K562 (cell line): Measurements from ENCODE around the gene GNL3. TPM values are rescaled to one million over a fixed set of nuclear protein-coding genes. Genes with fewer than 3 reads are reported as not detected.
A peak's percentile ranks its signal among the peaks of the same experiment; 100 is the strongest.

ENCODE experiments used
- BRCA1 ChIP-seq, 2 experiments: fragments of 450-650 bp in 1 of 2; sonication (generic) in 1 of 2; formaldehyde crosslinking in 1 of 2; IDR thresholded peaks; 2 replicates each; pipeline versions ENCODE4 v1.5.0 to v1.6.1; 2017 to 2020; ENCODE audit warnings: mild to moderate bottlenecking in 1 of 2, missing genetic modification reagents in 1 of 2
- C11orf30 ChIP-seq: fragments of 450-650 bp; IDR thresholded peaks from 2 replicates; pipeline ENCODE4 v1.6.1; 2016; ENCODE audit warnings: low read depth, mild to moderate bottlenecking
- CEBPG ChIP-seq, 3 experiments: fragments of 200-800 bp in 1 of 3; sonication (Bioruptor generic) in 1 of 3; sonication (generic) in 1 of 3; formaldehyde crosslinking in 1 of 3; IDR thresholded peaks in 2 of 3; conservative IDR thresholded peaks in 1 of 3; 2 replicates each; pipeline versions ENCODE4 v1.6.1 to v1.8.0; 2016 to 2022; ENCODE audit warnings: missing compliant biosample characterization in 2 of 3, missing genetic modification characterization in 2 of 3, mild to moderate bottlenecking in 1 of 3, missing genetic modification reagents in 1 of 3
- FOXK2 ChIP-seq, 2 experiments: fragments of 450-650 bp; IDR thresholded peaks in 1 of 2; conservative IDR thresholded peaks in 1 of 2; 2 replicates each; pipeline ENCODE4 v1.6.1; 2016; ENCODE audit warnings: low read depth in 2 of 2, mild to moderate bottlenecking in 1 of 2
- MCM5 ChIP-seq: fragments of 450-650 bp; IDR thresholded peaks from 2 replicates; pipeline ENCODE4 v1.6.1; 2016; ENCODE audit warnings: low read depth
- MTA2 ChIP-seq: fragments of 450-650 bp; IDR thresholded peaks from 2 replicates; pipeline ENCODE4 v1.6.1; 2016; ENCODE audit warnings: low read depth
- NCOR1 ChIP-seq: fragments of 450-650 bp; IDR thresholded peaks from 2 replicates; pipeline ENCODE4 v1.6.1; 2016; ENCODE audit warnings: mild to moderate bottlenecking, moderate library complexity
- POLR2AphosphoS5 ChIP-seq: IDR thresholded peaks from 2 replicates; pipeline ENCODE4 v1.6.1; 2011; ENCODE audit warnings: mild to moderate bottlenecking, low read depth, low read length, moderate library complexity; ENCODE audit not compliant: control insufficient read depth, insufficient read depth
- RBBP5 ChIP-seq: fragments of 200-600 bp; sonication (generic); IDR thresholded peaks from 2 replicates; pipeline ENCODE4 v1.6.1; 2012; ENCODE audit warnings: borderline replicate concordance, mild to moderate bottlenecking, low read length, control low read depth, inconsistent platforms; ENCODE audit not compliant: insufficient read depth, poor library complexity, severe bottlenecking
- TFAM ChIP-seq: fragments of 250-450 bp; sonication (Bioruptor Pico); conservative IDR thresholded peaks from 2 replicates; pipeline ENCODE4 v1.5.0; 2021; ENCODE audit warnings: mild to moderate bottlenecking, moderate library complexity
- ZC3H4 ChIP-seq: sonication (generic); formaldehyde crosslinking; IDR thresholded peaks from 2 replicates; pipeline ENCODE4 v1.9.0; 2021; ENCODE audit warnings: missing genetic modification reagents, borderline replicate concordance
- ZNF174 ChIP-seq: fragments of 250-450 bp; sonication (Bioruptor Pico); IDR thresholded peaks from 2 replicates; pipeline ENCODE4 v1.4.0; 2020; ENCODE audit warnings: mild to moderate bottlenecking
- polyA plus RNA-seq, 8 experiments: library from polyadenylated mRNA; depleted of rRNA in 4 of 8; stranded (reverse) in 5 of 8; unstranded in 3 of 8; fragments of >200 nt; fragmentation: Nextera tagmentation in 2 of 8; fragmentation: Illumina TruSeq in 1 of 8; extraction: Ambion mirVana in 2 of 8; extraction: Trizol in 1 of 8; gene quantifications; 2 replicates each; pipeline versions ENCODE4 v1.2.1 to v1.2.3, GENCODE V29; 2011 to 2014; ENCODE audit warnings: inconsistent platforms in 1 of 8, missing spikeins in 1 of 8
- total RNA-seq, 7 experiments: library from RNA; depleted of rRNA in 6 of 7; stranded (reverse); fragments of >200 nt in 6 of 7; fragmentation: Illumina TruSeq in 2 of 7; extraction: Trizol in 2 of 7; gene quantifications; 2 replicates each; pipeline versions ENCODE4 v1.2.1 to v1.2.3, GENCODE V29; 2011 to 2021; ENCODE audit warnings: low replicate concordance in 1 of 7
- TF ChIP-seq, protein P1 (sequence below): fragments of 150-350 bp; IDR thresholded peaks from 2 replicates; pipeline ENCODE4 v1.6.1; 2014; ENCODE audit warnings: low read depth, mild to moderate bottlenecking, low read length, borderline replicate concordance
- TF ChIP-seq, protein P2 (sequence below): fragments of 450-650 bp; IDR thresholded peaks from 2 replicates; pipeline ENCODE4 v1.6.1; 2018; ENCODE audit not compliant: partially characterized antibody
- TF ChIP-seq, protein P3 (sequence below), 3 experiments: IDR thresholded peaks in 2 of 3; conservative IDR thresholded peaks in 1 of 3; 2 replicates each; pipeline ENCODE4 v1.5.1; 2011 to 2012; ENCODE audit warnings: low read length in 3 of 3, mild to moderate bottlenecking in 3 of 3, control low read depth in 2 of 3, improper control_type of control experiment in 1 of 3, inconsistent platforms in 1 of 3, low read depth in 1 of 3, mixed read lengths in 1 of 3, moderate library complexity in 1 of 3; ENCODE audit not compliant: insufficient read depth in 2 of 3

GNL3 gene
- total and polyA plus RNA-seq, 9 of the 15 experiments (the other 6 are each of a cell fraction or from before 2014, with no cell fraction given): 132 to 313 (median 220) TPM

DNA sequence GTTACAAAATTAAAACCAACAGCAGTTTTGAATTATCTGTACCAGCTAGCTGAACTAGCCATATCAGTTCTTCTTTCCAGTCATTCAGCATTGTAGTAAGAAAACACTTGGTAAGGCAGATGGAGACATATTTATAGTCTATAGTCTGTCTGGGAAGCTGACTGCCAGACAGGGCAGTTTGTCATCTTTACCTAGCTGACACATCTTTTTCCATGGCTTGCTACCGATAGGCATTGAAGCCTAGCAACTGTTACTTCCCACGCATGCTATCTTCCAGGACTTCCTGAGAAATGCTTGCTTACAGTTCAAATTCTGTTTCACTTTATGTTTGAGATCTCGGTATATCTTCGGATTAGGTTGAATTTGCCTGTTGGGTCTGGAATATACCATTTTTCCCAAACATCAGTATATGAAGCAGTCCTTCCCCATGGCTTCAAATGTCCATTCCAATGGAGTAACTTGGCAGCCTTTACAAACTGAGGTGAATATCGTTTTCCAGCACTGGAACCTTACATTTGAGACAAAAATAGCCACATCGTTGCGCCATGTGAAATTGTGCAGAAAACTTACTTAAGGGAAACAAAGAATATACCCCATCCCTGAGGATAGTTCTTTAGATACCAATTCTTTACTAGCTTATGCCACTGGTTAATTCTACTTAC is 8.8 kb downstream of the GNL3 start (continued):
- TF ChIP-seq, protein P1, sequence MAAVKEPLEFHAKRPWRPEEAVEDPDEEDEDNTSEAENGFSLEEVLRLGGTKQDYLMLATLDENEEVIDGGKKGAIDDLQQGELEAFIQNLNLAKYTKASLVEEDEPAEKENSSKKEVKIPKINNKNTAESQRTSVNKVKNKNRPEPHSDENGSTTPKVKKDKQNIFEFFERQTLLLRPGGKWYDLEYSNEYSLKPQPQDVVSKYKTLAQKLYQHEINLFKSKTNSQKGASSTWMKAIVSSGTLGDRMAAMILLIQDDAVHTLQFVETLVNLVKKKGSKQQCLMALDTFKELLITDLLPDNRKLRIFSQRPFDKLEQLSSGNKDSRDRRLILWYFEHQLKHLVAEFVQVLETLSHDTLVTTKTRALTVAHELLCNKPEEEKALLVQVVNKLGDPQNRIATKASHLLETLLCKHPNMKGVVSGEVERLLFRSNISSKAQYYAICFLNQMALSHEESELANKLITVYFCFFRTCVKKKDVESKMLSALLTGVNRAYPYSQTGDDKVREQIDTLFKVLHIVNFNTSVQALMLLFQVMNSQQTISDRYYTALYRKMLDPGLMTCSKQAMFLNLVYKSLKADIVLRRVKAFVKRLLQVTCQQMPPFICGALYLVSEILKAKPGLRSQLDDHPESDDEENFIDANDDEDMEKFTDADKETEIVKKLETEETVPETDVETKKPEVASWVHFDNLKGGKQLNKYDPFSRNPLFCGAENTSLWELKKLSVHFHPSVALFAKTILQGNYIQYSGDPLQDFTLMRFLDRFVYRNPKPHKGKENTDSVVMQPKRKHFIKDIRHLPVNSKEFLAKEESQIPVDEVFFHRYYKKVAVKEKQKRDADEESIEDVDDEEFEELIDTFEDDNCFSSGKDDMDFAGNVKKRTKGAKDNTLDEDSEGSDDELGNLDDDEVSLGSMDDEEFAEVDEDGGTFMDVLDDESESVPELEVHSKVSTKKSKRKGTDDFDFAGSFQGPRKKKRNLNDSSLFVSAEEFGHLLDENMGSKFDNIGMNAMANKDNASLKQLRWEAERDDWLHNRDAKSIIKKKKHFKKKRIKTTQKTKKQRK: no peak
- TF ChIP-seq BRCA1 (IDR thresholded peaks at IDR 0.05): no peak
- no peak for TF ChIP-seq BRCA1 (CRISPR knock-in tag; IDR thresholded peaks at IDR 0.05)
- TF ChIP-seq MTA2: 0 out of 2 replicates have a peak, but pooled peaks have one; percentile 25
- no peak for TF ChIP-seq POLR2AphosphoS5
- no peak for TF ChIP-seq ZC3H4 (CRISPR knock-in tag)
- TF ChIP-seq ZNF174 (CRISPR knock-in tag): no peak
- TF ChIP-seq MCM5: no peak
- TF ChIP-seq C11orf30: peak; percentile 14; the same call in 1 of the 2 replicates
- TF ChIP-seq NCOR1: peak; percentile 82
- no peak for TF ChIP-seq TFAM
- peak; percentile 33 to 59; a peak in 2 of 4 replicates for TF ChIP-seq FOXK2 (conservative IDR thresholded peaks at IDR 0.05 in 1 of 2, IDR thresholded peaks at IDR 0.05 in 1 of 2; ENCODE audit: low read depth in 2 of 2)
- no peak for TF ChIP-seq RBBP5
- no peak for TF ChIP-seq CEBPG (CRISPR knock-in tag; IDR thresholded peaks at IDR 0.05)
- TF ChIP-seq CEBPG (tag; conservative IDR thresholded peaks at IDR 0.05 in 1 of 2, IDR thresholded peaks at IDR 0.05 in 1 of 2): no peak
- TF ChIP-seq, protein P2, sequence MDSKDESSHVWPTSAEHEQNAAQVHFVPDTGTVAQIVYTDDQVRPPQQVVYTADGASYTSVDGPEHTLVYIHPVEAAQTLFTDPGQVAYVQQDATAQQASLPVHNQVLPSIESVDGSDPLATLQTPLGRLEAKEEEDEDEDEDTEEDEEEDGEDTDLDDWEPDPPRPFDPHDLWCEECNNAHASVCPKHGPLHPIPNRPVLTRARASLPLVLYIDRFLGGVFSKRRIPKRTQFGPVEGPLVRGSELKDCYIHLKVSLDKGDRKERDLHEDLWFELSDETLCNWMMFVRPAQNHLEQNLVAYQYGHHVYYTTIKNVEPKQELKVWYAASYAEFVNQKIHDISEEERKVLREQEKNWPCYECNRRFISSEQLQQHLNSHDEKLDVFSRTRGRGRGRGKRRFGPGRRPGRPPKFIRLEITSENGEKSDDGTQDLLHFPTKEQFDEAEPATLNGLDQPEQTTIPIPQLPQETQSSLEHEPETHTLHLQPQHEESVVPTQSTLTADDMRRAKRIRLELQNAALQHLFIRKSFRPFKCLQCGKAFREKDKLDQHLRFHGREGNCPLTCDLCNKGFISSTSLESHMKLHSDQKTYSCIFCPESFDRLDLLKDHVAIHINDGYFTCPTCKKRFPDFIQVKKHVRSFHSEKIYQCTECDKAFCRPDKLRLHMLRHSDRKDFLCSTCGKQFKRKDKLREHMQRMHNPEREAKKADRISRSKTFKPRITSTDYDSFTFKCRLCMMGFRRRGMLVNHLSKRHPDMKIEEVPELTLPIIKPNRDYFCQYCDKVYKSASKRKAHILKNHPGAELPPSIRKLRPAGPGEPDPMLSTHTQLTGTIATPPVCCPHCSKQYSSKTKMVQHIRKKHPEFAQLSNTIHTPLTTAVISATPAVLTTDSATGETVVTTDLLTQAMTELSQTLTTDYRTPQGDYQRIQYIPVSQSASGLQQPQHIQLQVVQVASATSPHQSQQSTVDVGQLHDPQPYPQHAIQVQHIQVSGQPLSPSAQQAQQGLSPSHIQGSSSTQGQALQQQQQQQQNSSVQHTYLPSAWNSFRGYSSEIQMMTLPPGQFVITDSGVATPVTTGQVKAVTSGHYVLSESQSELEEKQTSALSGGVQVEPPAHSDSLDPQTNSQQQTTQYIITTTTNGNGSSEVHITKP: peak; percentile 67
- TF ChIP-seq, protein P3, sequence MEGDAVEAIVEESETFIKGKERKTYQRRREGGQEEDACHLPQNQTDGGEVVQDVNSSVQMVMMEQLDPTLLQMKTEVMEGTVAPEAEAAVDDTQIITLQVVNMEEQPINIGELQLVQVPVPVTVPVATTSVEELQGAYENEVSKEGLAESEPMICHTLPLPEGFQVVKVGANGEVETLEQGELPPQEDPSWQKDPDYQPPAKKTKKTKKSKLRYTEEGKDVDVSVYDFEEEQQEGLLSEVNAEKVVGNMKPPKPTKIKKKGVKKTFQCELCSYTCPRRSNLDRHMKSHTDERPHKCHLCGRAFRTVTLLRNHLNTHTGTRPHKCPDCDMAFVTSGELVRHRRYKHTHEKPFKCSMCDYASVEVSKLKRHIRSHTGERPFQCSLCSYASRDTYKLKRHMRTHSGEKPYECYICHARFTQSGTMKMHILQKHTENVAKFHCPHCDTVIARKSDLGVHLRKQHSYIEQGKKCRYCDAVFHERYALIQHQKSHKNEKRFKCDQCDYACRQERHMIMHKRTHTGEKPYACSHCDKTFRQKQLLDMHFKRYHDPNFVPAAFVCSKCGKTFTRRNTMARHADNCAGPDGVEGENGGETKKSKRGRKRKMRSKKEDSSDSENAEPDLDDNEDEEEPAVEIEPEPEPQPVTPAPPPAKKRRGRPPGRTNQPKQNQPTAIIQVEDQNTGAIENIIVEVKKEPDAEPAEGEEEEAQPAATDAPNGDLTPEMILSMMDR (IDR thresholded peaks at IDR 0.05 in 2 of 3, conservative IDR thresholded peaks at IDR 0.05 in 1 of 3; ENCODE audit: insufficient read depth in 2 of 3, low read depth in 1 of 3, low read length in 3 of 3): no peak
